RPMI7951 (cell line): Measurements from ENCODE around the gene OTUD3. TPM values are rescaled to one million over a fixed set of nuclear protein-coding genes. Genes with fewer than 3 reads are reported as not detected.
"Not testable (repeated sequence)": the region's sequence is repeated elsewhere in the genome, so short reads cannot be mapped to it uniquely, and the experiment has no call there.

Source experiments
- DNase-seq: peaks from one replicate; pipeline ENCODE4 v3.0.0-alpha.2; 2012; ENCODE audit warnings: low read depth
- total RNA-seq: library from RNA; depleted of rRNA; stranded (reverse); fragments of >200 nt; shearing (Covaris generic); gene quantifications from 2 replicates; pipeline ENCODE4 v1.2.3, GENCODE V29; 2014

OTUD3 gene
- total RNA-seq, 1 experiment from 2014 or later: 3.1 TPM

DNA sequence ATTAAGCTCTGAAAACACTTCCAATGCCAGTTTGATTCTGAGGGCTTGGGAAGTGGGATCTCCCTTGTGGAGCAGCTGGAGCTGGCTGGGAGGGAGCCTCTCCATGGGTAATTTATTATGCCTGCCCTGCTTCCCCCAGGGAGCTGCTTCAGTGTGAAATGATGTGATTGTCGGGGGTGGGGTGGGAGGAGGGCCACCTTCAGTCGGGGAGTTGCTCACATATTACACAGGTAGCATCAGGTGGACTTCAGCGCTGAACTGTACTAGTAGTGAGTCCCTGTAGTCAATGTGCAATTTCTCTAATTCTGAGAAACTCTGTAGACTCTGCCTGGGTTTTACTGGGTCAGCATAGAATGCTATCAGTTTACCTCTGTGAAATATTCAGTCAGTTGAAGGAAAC, 28.5 kb downstream of the OTUD3 start:
- DNase-seq: no peak

DNA sequence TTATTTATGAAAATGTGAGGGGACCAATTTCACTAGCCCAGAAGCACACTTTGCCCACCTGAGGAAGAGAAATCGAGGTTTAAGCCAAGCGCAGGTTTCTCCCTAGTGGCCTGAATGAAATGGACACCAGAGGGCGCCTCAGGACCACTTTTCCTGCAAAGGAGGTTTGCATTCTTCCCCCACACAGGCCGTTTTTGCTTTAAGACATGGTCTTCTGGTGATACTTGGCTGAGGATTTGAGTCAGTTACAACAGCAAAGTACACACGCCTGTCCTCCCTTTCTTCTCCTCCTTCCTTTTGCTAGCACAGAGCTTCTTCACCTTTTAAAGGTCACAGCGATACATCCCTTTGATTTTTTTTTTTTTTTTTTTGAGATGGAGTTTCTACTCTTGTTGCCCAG, 35.9 kb downstream of the OTUD3 start:
- peak; percentile 69 for DNase-seq

DNA sequence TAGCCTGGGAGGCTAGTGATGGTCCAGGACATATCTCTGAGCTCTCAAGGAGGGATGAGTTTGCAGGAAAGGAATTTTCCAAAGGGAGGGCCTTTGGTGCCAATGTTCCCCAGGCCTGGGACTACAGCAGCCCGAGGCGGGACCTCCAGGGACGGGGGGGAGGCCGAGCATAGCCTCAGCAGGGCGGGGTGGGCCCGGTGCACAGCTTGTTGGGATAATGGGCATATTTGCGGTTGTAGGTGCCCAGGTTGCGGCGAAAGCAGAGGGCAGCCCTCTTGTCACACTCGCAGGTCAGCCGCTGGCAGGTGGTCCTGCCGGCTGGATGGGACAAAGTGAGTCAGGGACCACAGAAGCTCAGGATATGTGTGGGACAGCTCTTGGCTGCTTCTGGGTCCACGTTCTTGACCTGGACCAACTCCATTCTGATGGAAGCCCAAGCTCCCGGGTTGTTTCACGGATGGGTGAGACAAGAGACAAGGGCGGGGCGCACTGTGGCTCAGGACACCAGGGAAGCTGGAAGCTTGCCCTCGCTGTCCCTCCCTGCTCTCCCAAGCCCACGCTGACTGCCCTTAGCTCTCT, 38.0 kb downstream of the OTUD3 start:
- DNase-seq: no peak

DNA sequence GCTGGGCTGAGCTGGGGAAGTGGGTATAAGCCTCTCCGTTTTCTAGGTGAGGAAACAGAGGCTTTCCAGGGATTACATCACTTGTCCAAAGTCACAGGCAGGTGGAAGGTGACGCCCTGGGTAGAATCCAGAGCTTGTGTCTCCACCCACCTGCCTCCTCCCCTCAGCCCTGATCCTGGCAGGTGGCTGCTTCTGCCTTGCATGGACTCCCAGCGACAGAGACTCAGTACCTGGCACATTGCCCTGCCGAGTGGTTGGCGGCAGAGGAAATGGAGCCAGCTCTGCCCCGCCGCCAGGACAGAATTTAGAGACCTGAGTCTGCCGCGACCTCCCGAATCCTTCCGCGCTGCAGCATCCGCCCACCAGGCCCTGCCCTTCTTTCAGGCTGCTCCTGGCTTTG, 39.1 kb downstream of the OTUD3 start:
- DNase-seq: no peak

DNA sequence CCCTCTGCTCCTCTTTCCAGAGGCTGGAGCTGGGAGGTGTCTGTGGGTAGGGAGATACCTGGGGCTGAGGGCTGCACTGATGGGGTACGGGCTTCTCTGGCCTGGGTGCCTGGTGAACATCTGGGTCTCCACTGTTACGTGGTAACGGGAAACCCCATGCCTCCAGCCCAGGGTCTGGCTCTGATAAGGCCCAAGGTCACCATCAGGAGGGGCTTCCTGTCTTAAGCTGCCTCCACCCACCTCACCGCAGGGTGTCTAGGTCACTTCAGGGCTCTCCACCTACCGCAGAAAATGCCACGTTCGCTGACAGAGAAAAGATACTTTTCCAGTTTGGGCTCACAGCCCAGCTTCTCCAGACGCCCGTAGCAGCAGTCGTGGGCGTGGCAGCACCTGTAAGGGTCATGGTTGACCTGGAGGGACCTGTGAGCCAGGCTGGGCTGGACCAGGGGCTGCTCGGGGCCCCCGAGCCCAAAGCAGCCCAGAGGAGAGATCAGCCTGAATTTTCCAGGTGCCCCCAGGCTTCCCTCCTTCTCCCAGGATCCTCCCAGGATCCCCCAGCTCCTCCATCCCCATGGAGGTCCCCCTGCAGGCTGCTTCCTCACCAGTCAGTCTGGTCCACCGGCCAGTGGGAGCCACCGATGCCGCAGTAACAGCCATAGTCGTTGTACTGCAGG, 40.0 kb downstream of the OTUD3 start:
- no peak for DNase-seq

DNA sequence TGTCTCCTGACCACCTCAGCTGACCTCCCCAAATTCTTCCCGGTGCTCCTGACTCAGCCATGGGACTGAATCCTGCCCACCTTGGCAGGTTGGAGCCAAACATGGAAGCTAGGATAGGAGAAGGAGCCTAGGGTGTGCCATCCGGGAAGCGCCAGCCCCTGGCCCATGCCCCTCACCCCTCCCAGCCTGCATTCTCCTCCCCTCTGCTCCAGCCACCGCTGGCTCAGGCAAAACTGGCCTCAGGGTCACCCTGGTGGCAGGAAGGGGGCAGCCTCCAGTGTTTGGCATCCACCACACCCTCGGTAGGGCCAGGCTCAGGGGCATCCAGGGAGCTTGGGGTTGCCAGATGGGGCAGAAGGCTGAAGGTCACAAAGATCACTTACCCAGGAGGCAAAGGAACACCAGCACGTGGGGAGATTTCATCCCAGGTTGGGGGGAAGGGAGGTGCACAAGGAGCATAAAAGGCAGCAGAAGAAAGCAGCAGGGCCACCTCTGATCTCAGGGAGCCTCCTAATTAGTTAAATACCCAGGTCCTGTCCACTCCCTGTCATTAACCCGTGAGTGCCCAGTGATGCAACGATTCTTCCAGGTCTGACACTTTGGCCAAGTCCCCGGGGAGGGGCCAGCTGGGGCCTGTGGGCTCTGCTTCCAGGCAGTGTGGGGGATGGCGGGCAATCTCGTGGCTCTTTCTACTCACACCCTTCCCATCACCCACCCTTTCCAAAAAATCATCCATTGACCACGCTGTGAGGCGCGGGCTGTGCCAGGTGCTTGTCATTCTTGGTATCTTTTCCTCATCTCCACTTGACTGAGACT, 41.1 kb downstream of the OTUD3 start, which contains the start of gene PLA2G2E:
TSS of gene PLA2G2E (minus strand) at position 481 of the 816 bp plus-strand sequence. CDS start at position 423, 58 bp downstream.
- DNase-seq: no peak

DNA sequence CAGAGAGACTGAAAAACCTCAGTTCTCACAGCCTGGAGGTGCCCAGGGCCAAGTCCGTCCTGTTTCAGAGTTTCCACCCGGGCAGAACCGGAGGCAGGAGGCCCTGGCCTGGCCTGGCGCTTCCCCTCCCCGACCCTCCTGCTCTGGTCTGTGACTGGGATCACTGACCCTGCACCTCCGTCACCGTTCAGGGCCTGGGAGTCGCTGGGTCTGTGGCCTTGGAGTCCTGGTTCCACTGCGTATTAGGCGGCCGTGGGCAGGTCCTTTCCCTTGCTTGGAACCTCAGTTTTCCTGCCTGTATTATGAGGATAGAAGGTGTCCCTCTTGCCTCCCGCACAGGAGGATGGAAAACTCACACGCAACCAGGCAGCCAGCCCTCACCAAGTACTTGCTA, 41.8 kb downstream of the OTUD3 start:
- DNase-seq: no peak

DNA sequence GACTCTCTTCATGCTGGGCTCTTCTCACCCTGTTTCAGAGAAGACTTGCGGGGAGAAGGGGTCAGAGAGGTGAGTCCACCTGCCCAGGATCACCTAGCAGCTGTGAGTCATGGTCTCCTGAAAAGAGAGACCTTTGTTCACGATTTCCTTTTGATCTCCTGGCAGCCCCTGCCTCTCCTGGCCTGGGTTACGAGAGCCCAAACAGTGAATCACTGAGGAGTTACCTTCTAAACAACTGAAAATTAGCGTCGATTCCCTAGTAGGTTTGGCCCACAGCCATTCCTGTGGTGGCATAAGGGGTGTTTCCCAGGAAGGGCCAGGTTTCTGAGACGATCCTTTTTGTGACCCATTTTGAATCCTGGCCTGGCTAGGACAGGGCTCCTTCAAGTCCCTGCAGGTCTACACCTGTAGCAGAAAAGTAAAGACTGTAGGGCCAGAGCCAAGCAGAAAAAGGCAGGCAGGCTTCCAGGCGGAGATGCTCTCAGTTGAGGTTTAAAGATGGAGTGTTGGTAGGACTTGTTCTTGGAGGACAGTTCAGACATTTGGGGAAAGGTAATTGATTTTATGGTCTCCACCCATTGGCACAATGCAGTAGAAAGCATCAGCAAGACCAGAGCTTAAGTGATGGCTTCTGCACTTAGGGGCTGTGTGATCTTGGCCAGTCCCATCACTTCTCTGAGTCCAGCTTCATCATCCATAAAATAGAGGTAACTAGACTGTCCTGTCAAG, 43.3 kb downstream of the OTUD3 start:
- DNase-seq: no peak

DNA sequence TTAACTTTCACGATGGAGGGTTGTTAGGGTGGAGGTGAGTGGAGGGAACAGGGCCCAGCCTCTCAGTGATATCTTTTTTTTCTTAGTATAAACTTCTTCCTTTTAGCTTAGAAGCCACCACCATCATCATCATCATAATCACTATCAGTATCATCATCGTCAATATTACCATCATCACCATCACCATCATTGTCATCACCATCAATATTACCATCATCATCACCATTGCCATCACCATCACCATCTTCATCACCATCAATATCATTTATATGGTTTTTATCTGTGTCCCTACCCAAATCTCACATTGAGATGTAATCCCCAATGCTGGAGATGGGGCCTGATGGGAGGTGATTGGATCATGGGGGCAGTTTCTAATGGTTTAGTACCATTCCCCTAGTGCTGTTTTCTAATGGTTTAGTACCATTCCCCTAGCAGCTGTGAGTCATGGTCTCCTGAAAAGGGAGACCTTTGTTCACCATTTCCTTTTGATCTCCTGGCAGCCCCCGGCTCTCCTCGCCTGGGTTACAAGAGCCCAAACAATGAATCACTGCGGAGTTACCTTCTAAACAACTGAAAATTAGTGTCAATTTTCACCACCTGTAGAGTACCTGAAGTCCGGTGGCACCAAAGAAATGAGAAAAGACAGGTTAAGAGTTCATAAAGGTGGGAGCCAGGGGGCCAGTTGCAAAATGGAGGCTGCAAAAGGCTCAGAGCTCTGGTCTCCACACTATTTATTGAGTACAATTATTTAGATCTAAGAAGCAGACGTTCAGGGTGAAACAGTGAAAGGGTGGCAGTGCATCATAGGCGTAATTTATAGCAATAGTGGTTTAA, 44.3 kb downstream of the OTUD3 start:
- DNase-seq: no peak

DNA sequence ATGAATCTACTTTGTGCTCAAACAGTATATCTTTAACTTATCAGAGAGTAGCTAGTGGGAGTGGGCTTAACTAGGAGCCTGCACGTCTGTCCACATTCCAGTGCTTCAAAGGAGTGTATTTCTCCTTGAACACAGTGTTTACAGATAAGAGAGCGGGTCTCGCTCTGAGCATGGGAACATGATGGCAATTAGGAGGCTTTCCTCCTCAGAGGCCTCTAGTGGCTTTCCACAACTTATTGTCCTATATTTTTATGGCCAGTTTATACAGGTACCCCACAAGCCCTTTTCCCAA, 44.9 kb downstream of the OTUD3 start:
- DNase-seq: not testable (repeated sequence)

DNA sequence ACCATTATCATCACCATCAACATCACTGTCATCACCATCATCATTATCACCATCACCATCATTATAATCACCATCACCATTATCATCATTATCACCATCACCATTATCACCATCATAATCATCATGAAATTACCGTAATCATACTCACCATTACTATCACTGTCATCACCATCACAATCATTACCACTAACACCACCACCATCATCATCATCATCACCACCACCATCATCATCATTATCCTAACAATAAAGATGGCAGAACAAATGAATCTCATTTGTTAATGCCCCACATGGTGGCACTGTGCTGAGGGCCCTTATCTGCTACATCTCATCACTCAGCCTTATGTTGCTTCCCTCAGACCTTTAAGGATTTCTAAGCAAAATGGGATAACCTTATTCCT, 50.7 kb downstream of the OTUD3 start:
- DNase-seq: no peak

DNA sequence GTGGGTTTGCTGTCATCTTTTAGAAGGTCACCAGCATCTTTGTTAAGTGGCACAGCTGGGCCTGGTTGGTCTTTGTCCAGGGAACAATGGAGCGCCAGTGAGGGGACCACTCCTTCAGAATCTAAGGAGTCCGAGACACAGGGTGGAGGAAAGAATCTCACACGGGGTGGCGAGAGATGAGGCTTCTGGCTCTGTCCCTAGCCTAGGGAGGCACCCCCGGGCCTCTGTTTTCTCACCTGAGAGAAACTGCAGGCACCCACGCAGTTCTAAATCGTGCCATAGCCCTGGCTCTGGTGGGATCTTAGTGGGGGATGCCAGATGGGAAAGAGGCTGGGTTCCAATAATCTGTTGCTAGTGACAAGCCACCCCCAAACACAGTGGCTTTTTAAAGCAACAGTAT, 52.1 kb downstream of the OTUD3 start:
- no peak for DNase-seq

DNA sequence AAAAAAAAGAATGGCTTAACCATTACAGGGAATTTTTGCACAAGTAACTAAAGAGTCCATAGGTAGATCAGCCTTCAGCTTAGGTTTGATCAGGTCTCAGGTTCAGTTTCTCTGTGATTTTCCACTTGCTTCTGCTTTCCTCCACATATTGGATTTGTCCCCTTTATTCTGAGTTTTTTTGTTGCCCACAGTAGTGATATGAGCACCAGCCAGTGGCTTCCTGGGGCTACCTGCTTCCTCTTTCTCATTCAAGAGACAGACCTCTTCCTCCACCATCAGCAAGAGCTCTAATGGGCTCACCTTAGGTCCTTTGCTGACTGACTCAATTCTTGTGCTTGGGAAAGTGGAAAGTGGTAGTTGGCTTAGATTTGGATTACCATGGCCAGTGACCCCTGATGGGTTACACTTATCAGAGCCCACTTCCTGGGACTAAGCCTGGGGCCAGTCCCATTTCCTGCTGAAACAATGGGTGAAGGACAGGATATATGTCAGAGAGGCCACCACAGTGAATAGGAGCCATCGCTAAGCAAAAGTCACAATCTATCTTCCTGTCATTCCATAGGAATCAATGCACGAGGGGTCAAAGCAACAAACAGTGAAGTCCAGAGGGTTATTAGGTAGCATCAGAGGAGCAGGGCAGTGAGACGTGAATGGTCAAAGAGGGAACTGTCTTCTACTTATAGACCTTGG, 54.0 kb downstream of the OTUD3 start:
- DNase-seq: no peak

DNA sequence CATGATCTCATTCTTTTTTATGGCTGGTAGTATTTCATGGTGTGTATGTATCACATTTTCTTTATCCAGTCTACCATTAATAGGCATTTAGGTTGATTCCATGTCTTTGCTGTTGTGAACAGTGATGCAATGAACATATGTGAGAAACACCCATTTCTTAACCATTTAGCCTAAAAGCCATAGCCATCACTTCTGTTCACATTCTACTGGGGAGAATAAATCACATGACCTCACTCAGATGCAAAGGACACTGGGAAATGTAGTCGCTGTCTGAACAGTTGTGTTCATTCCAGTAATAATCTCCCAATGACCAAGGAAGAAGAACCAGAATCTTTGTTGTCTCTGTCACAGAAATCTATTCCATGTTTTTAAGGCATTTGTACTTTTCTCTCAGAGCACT, 56.3 kb downstream of the OTUD3 start:
- peak; percentile 9 for DNase-seq

DNA sequence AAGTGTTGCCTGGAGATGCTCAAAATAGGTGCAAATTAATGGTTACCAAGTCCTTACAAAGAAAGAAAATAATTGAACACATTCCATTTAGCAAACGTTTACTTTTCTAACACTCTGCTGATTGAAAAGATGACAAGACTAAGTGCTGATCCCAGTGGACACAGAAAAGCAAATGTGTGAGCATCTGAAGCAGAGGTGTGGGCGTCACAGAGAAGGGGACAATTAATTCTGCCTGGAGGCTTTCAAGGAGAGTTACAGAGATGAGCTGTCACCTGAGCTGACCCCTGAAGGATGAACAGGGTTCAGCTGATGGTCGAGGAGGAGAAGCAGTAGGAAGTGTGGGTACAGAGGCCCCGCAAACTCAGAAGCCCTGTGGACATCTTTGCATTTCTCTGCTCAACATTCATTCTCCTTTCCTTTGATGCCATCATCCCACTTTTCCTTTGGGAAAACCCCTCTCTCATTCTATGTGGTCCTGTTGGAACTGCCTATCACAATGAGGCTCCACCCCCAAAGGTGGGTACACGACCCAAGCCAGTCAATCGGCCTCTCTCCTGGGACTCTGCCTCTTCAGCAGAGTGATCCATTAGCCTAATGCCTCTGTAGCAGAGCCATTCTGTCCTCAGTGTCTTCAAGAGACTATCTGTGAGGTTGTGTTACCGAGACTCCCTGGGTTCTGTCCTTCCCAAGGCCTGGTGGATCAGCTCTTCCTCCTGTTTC, 58.5 kb downstream of the OTUD3 start:
- no peak for DNase-seq

DNA sequence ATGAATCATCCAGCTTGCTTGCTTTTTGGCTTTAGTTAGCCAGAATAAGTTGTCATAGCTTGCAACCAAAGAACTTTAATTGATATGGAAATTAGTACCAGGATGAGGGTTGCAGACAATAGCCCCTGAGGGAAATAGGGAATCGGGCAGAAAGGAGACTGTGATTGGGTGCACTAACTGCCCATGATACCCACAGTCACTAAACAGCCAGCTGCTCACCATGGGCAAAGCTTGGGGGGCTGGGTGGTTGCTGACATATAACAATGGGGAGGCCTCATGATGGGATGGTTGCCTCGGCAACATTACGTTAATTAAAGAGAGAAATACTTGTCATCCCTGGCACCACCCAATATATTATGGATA, 59.0 kb downstream of the OTUD3 start:
- DNase-seq: no peak

DNA sequence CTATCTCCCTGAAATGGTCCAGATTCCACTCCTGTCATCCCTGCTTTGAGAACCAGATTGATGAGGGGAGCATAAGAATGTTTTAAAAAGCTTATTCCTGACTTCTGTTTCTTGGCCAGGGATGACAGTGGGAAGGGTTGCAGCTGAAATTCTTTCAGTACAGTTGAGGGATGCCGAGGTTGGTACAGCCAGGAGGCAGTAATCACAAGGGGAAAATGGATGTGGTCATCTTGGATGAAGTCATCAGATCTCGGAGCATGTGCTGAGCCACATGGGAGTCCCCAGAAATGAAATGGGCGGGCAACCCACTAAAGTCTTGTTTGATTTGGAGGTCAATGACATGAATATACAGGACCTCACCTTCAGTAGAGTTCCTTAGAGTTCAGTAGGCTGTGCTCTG, 59.9 kb downstream of the OTUD3 start:
- DNase-seq: peak; percentile 10

DNA sequence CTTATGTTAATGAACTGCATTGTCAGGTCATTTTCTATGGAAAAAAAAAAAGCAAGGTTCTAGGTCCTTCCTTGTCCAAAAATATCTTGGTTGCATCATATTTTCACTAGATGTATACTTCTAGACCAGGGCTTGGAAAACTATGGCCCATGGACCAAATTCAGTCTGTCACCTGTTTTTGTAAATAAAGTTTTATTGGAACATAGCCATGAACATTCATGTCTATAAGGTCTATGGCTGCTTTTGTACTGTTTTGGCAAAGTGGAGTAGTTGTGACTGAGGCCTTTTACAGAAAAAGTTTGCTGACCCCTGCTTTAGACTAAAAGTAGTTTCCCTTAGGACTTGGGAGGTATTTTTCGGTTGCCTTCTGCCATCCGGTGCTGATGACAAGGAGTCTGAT, 60.5 kb downstream of the OTUD3 start:
- no peak for DNase-seq

DNA sequence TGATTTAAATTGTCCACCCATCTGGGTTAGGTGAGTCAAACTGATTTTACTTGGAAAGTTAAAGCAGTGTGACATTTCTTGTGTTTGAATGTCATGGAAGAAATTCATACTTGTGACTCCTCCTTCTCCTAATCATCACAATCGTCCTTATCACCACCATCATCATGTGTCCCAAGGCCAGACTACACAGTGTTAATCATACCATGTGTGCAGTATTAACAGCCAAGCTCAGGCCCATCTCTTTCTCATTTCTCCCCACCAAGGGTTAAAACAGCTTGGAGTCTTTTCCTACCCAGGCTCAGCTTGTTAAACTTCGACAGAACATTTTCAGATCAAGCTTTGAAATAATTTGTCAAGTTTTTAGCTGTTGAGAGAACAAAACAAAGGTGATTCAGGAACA, 63.7 kb downstream of the OTUD3 start:
- no peak for DNase-seq

DNA sequence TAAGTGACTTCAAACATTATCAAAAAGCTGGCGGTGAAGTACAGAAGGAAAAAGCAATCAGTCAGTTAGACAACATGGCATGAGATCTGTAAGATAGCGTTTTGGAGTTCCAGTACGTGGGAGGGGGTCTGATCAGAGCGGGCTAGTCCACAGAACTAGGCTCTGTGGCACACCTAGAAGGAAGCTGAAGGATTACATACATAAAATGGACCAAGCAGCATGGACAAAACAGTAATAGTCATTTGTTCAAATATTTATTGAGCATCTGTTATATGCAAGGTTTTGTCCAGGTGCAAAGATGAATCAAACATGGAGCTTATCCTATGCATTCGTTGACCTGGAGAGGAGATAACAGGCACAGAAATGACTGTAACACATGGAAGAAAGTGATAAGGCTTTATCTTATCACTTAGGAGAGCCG, 64.1 kb downstream of the OTUD3 start:
- DNase-seq: no peak
